HepG2 (cell line): ENCODE measurements around the gene CACNA2D3.

Source experiments
- E2F1 ChIP-seq: sonication (generic); formaldehyde crosslinking; IDR thresholded peaks from 2 replicates; pipeline ENCODE4 v1.5.0; 2020; ENCODE audit warnings: missing genetic modification reagents
- PHF8 ChIP-seq: sonication (generic); formaldehyde crosslinking; IDR thresholded peaks from 2 replicates; pipeline ENCODE4 v1.5.0; 2020; ENCODE audit warnings: missing genetic modification reagents
- SMAD1 ChIP-seq: sonication (generic); formaldehyde crosslinking; IDR thresholded peaks from 2 replicates; pipeline ENCODE4 v1.4.0; 2020; ENCODE audit warnings: missing genetic modification reagents, low read depth, mild to moderate bottlenecking, borderline replicate concordance
- SNAI1 ChIP-seq: sonication (generic); formaldehyde crosslinking; IDR thresholded peaks from 2 replicates; pipeline ENCODE4 v1.5.0; 2020; ENCODE audit warnings: mild to moderate bottlenecking, missing genetic modification reagents, borderline replicate concordance
- SP2 ChIP-seq: sonication (generic); formaldehyde crosslinking; IDR thresholded peaks from 2 replicates; pipeline ENCODE4 v1.5.1; 2020; ENCODE audit warnings: mild to moderate bottlenecking, missing genetic modification reagents
- TAF1 ChIP-seq: sonication (generic); formaldehyde crosslinking; IDR thresholded peaks from 2 replicates; pipeline ENCODE4 v1.4.0; 2020; ENCODE audit warnings: missing genetic modification reagents
- ZNF207 ChIP-seq: fragments of 450-650 bp; IDR thresholded peaks from 2 replicates; pipeline ENCODE4 v1.6.1; 2016; ENCODE audit warnings: antibody characterized with exemption, borderline replicate concordance
- ZNF256 ChIP-seq: sonication (generic); formaldehyde crosslinking; conservative IDR thresholded peaks from 2 replicates; pipeline ENCODE4 v1.4.0; 2020; ENCODE audit warnings: missing genetic modification reagents
- ZNF274 ChIP-seq: sonication (generic); formaldehyde crosslinking; IDR thresholded peaks from 2 replicates; pipeline ENCODE4 v1.5.1; 2020; ENCODE audit warnings: mild to moderate bottlenecking, missing genetic modification reagents
- ZNF777 ChIP-seq: sonication (generic); formaldehyde crosslinking; IDR thresholded peaks from 2 replicates; pipeline ENCODE4 v1.4.0; 2020; ENCODE audit warnings: missing genetic modification reagents

- TF ChIP-seq TAF1 (CRISPR knock-in tag) (no peak), ZNF777 (CRISPR knock-in tag) (no peak), PHF8 (CRISPR knock-in tag) (no peak), SMAD1 (CRISPR knock-in tag) (no peak), SNAI1 (CRISPR knock-in tag) (no peak), SP2 (no peak), E2F1 (CRISPR knock-in tag) (no peak), ZNF256 (CRISPR knock-in tag) (no peak), ZNF274 (CRISPR knock-in tag) (no peak), ZNF207 (no peak)
Measured at GRCh38 chr3:54888162-54888561, 765.8 kb downstream of the CACNA2D3 start.
